Adipose tissue (tissue), 3 donors: Measurements from ENCODE around the gene KCNH3. TPM values are rescaled to one million over a fixed set of nuclear protein-coding genes. Genes with fewer than 3 reads are reported as not detected.

Experiments used
- H3K27ac ChIP-seq: one replicate; pipeline ENCODE4 v1.5.1; 2013; ENCODE audit warnings: low read depth, low read length
- WGBS, 3 donors: extraction: QIAGEN DNeasy Blood & Tissue Kit; methylation state at CpG; one replicate each; pipeline ENCODE4 v1.1.7; 2013; 5-methylcytosine and 5-hydroxymethylcytosine counted together
- polyA plus RNA-seq, 3 donors: library from polyadenylated mRNA; stranded (reverse); fragments of 200-250 nt; gene quantifications; one replicate each; pipeline ENCODE4 v1.2.3, GENCODE V29; 2013
- donor health status: healthy with polysubstance abuse.
- donor health status: Bipolar disorder and iron deficiency.
- donor health status: healthy.

KCNH3 gene
- polyA plus RNA-seq, 3 donors: 0.21 to 1.8 (median 0.32) TPM

DNA sequence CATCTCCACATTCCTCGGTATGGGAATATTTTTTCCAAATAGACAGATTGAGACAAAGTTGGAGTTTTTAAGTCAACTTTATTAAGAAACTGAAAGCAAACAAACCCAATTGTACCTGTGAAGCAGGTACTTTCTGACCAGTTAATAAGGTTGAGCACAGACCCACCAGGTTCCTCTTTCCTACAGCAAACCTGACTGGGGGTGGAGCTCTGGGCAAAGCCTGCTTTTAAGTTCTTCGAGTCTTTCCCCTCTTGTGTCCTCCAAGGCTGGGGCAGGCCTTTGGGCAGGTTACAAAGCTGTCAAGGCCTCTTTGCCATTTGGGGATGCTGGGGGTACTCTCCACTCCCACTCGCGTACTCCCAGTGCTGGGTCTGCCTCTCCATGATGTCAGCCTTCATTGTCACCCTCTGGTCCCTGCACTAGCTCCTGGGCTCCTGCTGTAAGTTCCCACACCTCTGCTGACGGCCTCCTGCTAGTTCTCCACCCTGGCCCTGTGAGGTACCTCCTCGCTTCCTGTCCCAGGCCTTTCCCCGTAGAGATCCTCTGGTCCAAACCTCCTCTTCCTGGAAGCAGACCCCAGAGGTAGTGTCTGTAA is 3.2 kb downstream of the KCNH3 start:
- 78 to 89% (median 82%) methylated on average over 7 of the region's 7 CpGs for WGBS, 3 donors
- H3K27ac ChIP-seq: no peak overlapping the region

- 93 to 97% (median 96%) methylated on average over 15 of the region's 15 CpGs for WGBS, 3 donors
- no peak overlapping the region for H3K27ac ChIP-seq
Observed at GRCh38 chr12:49542592-49543160, 3.8 kb downstream of the KCNH3 start.

- WGBS, 3 donors: 62 to 71% (median 66%) methylated on average over 20 of the region's 20 CpGs
- no peak overlapping the region for H3K27ac ChIP-seq
Observed at GRCh38 chr12:49543221-49543913, 4.5 kb downstream of the KCNH3 start.

GRCh38 chr12:49543914-49544815 is 5.3 kb downstream of the KCNH3 start:
- no peak overlapping the region for H3K27ac ChIP-seq
- 34 to 64% (median 43%) methylated on average over 33 to 39 of the region's 39 CpGs for WGBS, 3 donors

GRCh38 chr12:49545815-49546214 is 7.0 kb downstream of the KCNH3 start:
- H3K27ac ChIP-seq: no peak overlapping the region
- 72 to 87% (median 78%) methylated on average over 4 of the region's 4 CpGs for WGBS, 3 donors

DNA sequence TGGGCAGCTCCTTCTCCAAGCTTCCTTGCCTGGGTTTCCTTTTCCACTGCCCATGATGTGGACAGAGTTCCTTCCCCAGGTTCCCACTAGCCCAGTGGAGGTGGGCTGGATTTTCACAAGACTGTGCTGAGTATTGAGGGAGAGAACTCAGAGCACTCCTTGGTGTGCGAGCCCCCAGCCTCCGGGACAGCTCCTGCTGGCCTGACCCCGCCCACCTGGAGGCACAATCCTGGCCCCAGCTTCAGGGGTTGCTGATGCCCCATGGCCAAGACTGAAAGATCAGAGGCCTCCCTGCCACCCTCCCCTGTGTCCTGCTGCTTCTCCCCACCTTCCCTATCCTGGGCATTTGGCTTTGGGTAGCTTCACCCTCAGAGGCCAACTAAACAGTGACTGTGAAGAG is 7.7 kb downstream of the KCNH3 start:
- 79 to 81% (median 80%) methylated on average over 3 of the region's 3 CpGs for WGBS, 3 donors
- no peak overlapping the region for H3K27ac ChIP-seq

- no peak overlapping the region for H3K27ac ChIP-seq
- WGBS, 3 donors: 78 to 85% (median 81%) methylated on average over 7 of the region's 7 CpGs
Observed at GRCh38 chr12:49547090-49547690, 8.4 kb downstream of the KCNH3 start.

DNA sequence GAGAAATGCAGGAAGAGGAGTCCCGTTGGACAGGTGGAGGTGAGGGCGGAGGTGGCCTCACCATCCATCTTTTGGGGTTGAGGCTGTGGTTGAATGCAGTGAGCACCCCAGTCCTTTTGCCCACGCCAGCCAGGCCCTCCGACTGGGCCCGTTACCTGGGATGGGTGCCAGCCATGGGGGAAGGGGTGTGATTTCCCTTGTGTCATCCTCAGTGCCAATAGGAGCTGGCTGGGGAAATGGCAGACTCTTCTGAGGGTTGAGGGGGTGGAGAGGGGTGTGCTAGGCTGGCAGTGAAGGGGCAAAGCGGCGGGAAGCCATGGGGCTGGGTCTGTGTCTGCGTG is 9.6 kb downstream of the KCNH3 start:
- H3K27ac ChIP-seq: no peak overlapping the region
- WGBS, 3 donors: 40 to 61% (median 42%) methylated on average over 8 of the region's 8 CpGs

DNA sequence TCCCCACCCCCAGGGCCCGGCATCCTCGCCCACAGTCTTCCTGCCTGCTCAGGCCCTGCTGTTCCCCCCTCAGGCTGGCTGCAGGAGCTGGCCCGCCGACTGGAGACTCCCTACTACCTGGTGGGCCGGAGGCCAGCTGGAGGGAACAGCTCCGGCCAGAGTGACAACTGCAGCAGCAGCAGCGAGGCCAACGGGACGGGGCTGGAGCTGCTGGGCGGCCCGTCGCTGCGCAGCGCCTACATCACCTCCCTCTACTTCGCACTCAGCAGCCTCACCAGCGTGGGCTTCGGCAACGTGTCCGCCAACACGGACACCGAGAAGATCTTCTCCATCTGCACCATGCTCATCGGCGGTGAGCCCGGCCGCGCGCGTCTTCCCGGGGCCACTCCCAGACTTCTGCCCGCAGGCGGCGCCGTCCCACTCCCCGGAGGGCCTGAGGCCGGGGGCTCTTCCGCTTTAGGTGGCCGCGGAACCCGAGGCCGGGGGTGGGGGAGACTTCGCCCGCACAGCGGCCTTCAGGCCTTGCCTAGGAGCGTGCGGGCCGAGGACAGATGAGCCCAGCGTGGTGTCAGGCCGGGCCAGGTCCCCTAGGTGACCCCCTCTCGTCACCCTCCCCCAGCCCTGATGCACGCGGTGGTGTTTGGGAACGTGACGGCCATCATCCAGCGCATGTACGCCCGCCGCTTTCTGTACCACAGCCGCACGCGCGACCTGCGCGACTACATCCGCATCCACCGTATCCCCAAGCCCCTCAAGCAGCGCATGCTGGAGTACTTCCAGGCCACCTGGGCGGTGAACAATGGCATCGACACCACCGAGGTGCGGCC is 10.2 kb downstream of the KCNH3 start:
- H3K27ac ChIP-seq: no peak overlapping the region
- 8 to 62% (median 13%) methylated on average over 65 to 70 of the region's 70 CpGs for WGBS, 3 donors

GRCh38 chr12:49549735-49550692 is 11.2 kb downstream of the KCNH3 start:
- no peak overlapping the region for H3K27ac ChIP-seq
- 69 to 95% (median 94%) methylated on average over 25 to 28 of the region's 28 CpGs for WGBS, 3 donors

DNA sequence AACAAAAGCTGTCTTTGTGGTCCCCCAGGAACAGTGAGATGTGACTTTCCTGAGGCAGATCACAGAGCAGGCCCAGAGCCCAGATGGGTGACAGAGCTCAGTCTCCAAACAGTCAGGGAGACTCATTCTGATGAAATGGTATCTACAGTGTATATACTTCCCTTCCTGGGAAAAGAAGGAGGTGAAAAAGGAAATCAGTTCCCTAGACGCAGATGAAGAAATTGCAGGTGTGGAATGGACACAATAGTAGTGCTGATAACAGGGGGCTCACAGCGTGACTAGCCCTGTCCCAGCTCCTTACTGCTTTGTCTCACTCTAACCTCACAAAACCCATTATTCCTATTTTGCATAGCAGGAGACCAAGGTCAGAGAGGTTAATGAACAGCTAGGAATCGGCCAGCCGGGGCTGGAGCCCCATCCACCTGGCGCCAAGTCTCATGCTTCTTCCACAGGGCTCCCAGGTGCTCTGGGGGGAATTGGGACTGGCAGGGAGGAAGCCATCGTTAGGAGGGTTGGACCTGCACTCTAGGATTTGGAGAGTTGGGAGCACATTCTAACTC is 11.9 kb downstream of the KCNH3 start:
- 34 to 88% (median 86%) methylated on average over 6 of the region's 6 CpGs for WGBS, 3 donors
- H3K27ac ChIP-seq: no peak overlapping the region

DNA sequence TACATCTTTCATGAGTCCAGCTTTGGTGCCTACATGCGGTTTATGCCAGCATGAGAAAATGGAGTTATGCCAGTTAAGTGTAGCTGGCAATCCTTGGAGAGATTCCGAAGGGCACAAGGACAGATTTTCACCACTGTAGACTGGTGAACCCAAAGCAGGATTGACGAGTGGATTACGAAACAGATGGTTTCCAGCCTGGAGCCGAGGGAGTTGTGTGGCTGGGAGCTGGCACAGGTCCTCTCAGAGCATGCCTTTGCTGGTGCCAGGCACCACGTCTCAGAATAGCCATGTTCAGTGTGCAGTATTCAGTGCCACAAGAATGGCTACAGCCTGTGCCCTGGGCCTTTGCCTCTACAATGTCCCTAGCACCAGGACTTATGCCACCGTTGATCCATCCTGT is 13.2 kb downstream of the KCNH3 start:
- WGBS, 3 donors: 27 to 64% (median 57%) methylated on average over 7 of the region's 7 CpGs
- no peak overlapping the region for H3K27ac ChIP-seq

DNA sequence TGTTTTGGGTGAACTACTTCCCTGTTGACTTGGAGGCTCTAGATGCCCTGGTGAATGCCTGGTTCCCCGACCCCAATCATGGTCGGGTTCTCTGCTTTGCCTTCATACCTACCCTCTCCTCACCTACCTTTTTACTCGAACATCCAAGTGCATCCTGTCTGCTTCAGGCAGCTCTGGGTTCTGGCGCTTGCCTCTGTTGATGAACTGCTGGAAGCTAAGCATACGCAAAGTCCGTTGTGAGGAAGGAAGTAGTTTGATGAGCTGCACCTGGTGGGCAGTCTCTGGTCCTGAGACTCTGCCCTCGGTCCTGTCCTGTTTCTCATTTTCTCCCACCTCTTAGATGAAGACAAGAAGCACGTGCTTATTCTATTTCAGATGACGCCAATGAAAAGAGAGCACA is 13.6 kb downstream of the KCNH3 start:
- no peak overlapping the region for H3K27ac ChIP-seq
- 38 to 79% (median 45%) methylated on average over 9 of the region's 9 CpGs for WGBS, 3 donors

DNA sequence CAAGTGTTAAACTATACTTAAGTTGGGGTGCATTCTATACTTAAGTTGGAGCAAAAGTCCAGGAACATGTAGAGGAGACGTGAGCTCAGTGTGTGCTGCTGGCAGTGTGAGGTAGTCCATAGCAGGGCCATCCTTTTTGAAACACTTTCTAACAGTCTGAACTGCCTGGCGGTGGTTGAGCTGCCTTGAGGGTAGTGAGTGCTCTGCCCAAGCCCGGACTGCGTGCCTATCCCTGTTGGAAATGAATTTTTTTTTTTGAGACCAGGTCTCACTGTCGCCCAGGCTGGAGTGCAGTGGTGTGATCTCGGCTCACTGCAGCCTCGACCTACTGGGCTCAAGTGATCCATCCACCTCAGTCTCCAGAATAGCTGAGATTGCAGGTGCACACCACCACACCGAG is 14.1 kb downstream of the KCNH3 start:
- no peak overlapping the region for H3K27ac ChIP-seq
- WGBS, 3 donors: 84 to 90% (median 88%) methylated on average over 8 of the region's 8 CpGs

DNA sequence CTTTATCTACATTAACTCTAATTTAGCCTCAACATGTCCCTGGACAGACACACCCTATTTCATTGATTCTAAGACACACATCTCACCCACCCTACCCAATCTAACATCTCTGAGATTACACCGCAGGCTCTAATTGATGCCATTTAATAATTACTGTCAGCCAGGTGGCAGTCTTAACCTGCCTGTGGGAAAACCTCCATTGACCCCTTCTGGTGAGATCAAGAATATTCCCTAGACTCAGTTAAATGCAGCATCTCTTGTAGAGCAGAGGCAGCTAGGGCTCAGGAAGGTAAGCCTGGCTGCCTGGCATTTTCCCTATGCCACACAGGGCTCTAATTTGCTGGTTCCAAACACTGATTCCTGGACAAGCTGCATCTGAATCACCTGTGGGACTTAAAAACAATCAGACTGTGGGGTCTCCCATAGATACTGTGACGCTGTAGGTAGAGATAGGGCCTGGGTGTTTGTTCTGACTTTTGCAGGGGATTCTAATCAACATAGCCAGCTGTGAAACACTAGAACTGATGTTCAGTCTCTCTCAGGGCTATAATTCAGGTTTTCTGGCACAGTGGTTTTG is 14.8 kb downstream of the KCNH3 start:
- 49 to 71% (median 68%) methylated on average over 2 of the region's 2 CpGs for WGBS, 3 donors
- H3K27ac ChIP-seq: no peak overlapping the region

GRCh38 chr12:49554266-49554665 is 15.4 kb downstream of the KCNH3 start:
- H3K27ac ChIP-seq: no peak overlapping the region
- WGBS, 3 donors: 69 to 80% (median 79%) methylated on average over 13 to 15 of the region's 15 CpGs
